NCI-H524 (cell line): ENCODE data around the gene ESRP2.

Source experiments
- DNase-seq, 2 experiments: peaks; one replicate each; lab custom pipeline; 2025; lab: John Stamatoyannopoulos, UW

Gene ESRP2

GRCh38 chr16:68263559-68264127 lies 27.7 kb upstream of the ESRP2 start:
- DNase-seq: no peak

- no peak for DNase-seq
These were observed 23.3 kb upstream of the ESRP2 start for GRCh38 chr16:68259007-68259825.

GRCh38 chr16:68257906-68258800 lies 22.2 kb upstream of the ESRP2 start:
- no peak for DNase-seq

- no peak for DNase-seq
These were observed 21.5 kb upstream of the ESRP2 start for GRCh38 chr16:68257251-68257905.

GRCh38 chr16:68255712-68256111 lies 19.8 kb upstream of the ESRP2 start:
- no peak for DNase-seq

- no peak for DNase-seq
These were observed 17.8 kb upstream of the ESRP2 start for GRCh38 chr16:68253721-68254120.

GRCh38 chr16:68252383-68252782 lies 16.5 kb upstream of the ESRP2 start:
- DNase-seq: no peak

- DNase-seq: no peak
These were observed 15.9 kb upstream of the ESRP2 start for GRCh38 chr16:68251832-68252231.

- DNase-seq: no peak
These were observed 15.0 kb upstream of the ESRP2 start for GRCh38 chr16:68250951-68251350.

- DNase-seq: no peak
These were observed 13.4 kb upstream of the ESRP2 start for GRCh38 chr16:68249371-68249770.

GRCh38 chr16:68247932-68248331 lies 12.0 kb upstream of the ESRP2 start:
- DNase-seq: no peak

- no peak for DNase-seq
These were observed 11.5 kb upstream of the ESRP2 start for GRCh38 chr16:68247400-68247799.

GRCh38 chr16:68246666-68247065 lies 10.7 kb upstream of the ESRP2 start:
- no peak for DNase-seq

GRCh38 chr16:68246121-68246520 lies 10.2 kb upstream of the ESRP2 start:
- no peak for DNase-seq

- peak; percentile 83 to 94 for DNase-seq
These were observed 9.3 kb upstream of the ESRP2 start, which contains the start of gene PLA2G15 for GRCh38 chr16:68244903-68245853. Gene PLA2G15, plus strand, starts transcription at chr16:68245373. Its CDS starts 54 bp downstream, at chr16:68245427.

- DNase-seq: no peak
These were observed 8.6 kb upstream of the ESRP2 start for GRCh38 chr16:68244481-68244902.

- no peak for DNase-seq
These were observed 7.3 kb upstream of the ESRP2 start for GRCh38 chr16:68242926-68243858.

GRCh38 chr16:68242085-68242484 lies 6.2 kb upstream of the ESRP2 start:
- DNase-seq: no peak

GRCh38 chr16:68238029-68238345 lies 2.1 kb upstream of the ESRP2 start:
- DNase-seq: no peak
